ENCODE measurements around the gene SVOP. TPM values are rescaled to one million over a fixed set of nuclear protein-coding genes. Genes with fewer than 3 reads are reported as not detected.
"Not testable (repeated sequence)": the region's sequence is repeated elsewhere in the genome, so short reads cannot be mapped to it uniquely, and the experiment has no call there.

The SVOP gene
- total and polyA plus RNA-seq, 5 experiments from 2014 or later = not detected

DNA sequence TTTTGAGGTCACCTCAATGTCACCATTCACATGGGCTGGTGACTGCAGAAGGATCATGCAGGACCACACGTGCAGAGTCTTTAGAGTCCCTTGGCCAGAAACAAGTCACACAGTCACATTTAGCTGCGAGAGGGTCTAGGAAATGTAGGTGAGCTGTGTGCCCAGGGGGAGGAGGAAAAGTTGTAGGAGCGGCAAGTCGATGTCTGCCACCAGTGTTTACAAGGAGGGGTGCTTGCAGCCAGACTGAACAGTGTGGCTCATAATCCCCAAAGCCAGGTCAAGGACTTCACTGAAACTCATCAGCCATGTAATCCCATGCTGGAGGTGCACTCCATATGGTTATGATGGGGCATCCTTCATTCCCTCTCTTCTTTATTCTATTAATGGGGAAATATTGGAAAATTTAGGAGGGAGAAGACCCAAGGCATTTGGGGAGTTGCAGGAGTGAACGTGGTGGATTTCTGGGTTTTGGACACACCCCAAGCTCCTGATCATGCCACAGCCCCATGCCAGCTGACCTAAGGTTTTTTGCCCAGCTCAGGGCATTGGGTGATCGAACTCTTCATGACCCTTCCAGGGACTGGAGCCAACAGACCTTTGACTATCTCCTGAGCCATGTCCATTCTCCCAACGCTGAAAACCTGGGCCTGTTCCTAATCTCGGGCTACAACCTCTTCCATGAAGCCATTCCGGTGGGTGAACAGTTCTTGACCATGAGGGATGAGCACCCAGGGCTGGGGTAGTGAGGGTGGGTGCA is 133.8 kb downstream of the SVOP start:
- Mint-ChIP-seq H3K4me1 (peaks cover 0 to 4% (median 0%) of the 10 kb centered on the region in 4 donors), H3K27ac (no peak overlapping the region), H3K36me3 (no peaks in the 10 kb centered on the region), H3K9me3 (peaks cover 0 to 14% (median 2%) of the 10 kb centered on the region in 9 donors), H3K27me3 (no peaks in the 10 kb centered on the region), H3K4me3 (no peak overlapping the region)
- ATAC-seq (no peak), DNase-seq (peak in 1 of 10 donors; percentile 6)
- POLR2A ChIA-PET = no interaction called here

- POLR2A ChIA-PET = interaction anchor here (0.9 kb wide), 1 partner anchor 27 kb away, joined by 3 read pairs; the partner anchor contains the start of gene SSH1
- H3K36me3 Mint-ChIP-seq = no peaks in the 10 kb centered on the region
- DNase-seq = peak; percentile 20 to 80 (median 44)
- H3K9me3 Mint-ChIP-seq = no peaks in the 10 kb centered on the region
- H3K27ac Mint-ChIP-seq = no peak overlapping the region
- H3K4me1 Mint-ChIP-seq = peaks cover 0 to 4% (median 0%) of the 10 kb centered on the region in 4 donors
- H3K4me3 Mint-ChIP-seq = no peak overlapping the region
- peaks cover 0 to 5% (median 0%) of the 10 kb centered on the region in 5 donors for H3K27me3 Mint-ChIP-seq
- ATAC-seq = peak; percentile 53 to 72
These were observed 136.5 kb downstream of the SVOP start for GRCh38 chr12:108884116-108885012.

- Mint-ChIP-seq H3K4me3 (no peak overlapping the region), H3K27ac (no peak overlapping the region), H3K27me3 (peaks cover 0 to 8% (median 0%) of the 10 kb centered on the region in 5 donors), H3K4me1 (peaks cover 0 to 4% (median 0%) of the 10 kb centered on the region in 4 donors), H3K9me3 (no peaks in the 10 kb centered on the region), H3K36me3 (no peaks in the 10 kb centered on the region)
- POLR2A ChIA-PET = no interaction called here
- no peak for ATAC-seq
- no peak for DNase-seq
These were observed 138.9 kb downstream of the SVOP start for GRCh38 chr12:108881953-108882352.

DNA sequence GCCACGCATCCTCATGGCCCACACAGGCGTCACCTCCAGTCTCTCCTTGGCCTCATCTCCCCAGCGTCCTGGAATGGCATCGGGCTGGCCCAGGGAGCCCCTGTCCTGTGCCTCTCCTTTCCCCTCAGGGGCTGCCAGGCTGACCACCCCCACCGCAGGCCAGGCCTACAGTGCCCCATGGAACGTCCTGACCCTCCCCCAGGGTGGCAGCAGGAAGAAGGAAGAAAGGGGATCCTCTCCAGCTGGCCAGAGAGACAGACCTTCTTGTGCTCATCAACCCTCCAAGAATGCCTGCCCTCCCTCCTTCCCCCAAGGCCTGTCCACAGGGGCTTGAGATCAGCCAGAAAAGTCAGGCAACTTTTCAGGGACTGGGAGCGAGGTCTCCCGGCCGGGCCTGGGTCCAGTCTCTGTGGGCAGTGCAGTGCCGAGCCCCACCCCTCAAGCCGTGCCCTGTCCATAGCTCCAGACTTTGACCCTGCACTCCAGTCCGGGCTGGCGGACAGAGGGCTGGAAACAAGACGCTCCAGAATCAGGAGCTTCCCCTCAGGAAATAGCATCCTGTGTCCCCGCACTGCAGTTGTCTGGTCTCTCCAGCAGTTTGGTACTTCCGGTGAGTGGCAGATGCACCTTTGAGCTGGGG is 141.1 kb downstream of the SVOP start, which contains the start of gene DAO:
Gene DAO (plus strand): TSS at position 478 of the 640 bp plus-strand sequence. CDS start 4,915 bp downstream, outside the sequence.
- Mint-ChIP-seq H3K36me3 (no peaks in the 10 kb centered on the region), H3K4me1 (peaks cover 0 to 4% (median 0%) of the 10 kb centered on the region in 4 donors), H3K27me3 (peaks cover 0 to 8% (median 0%) of the 10 kb centered on the region in 5 donors), H3K9me3 (no peaks in the 10 kb centered on the region), H3K27ac (no peak within 1 kb of the TSS), H3K4me3 (no peak within 1 kb of the TSS)
- peak in 1 of 10 donors; percentile 45 for DNase-seq
- POLR2A ChIA-PET = no interaction called here
- ATAC-seq = no peak

- ATAC-seq (no peak), DNase-seq (no peak)
- Mint-ChIP-seq H3K4me3 (no peak overlapping the region), H3K27ac (no peak overlapping the region), H3K9me3 (no peaks in the 10 kb centered on the region), H3K4me1 (no peaks in the 10 kb centered on the region), H3K36me3 (no peaks in the 10 kb centered on the region), H3K27me3 (peaks cover 0 to 8% (median 0%) of the 10 kb centered on the region in 5 donors)
- POLR2A ChIA-PET = no interaction called here
These were observed 144.3 kb downstream of the SVOP start for GRCh38 chr12:108876550-108876949.

GRCh38 chr12:108875682-108876361 is 145.0 kb downstream of the SVOP start:
- Mint-ChIP-seq H3K27ac (no peak overlapping the region), H3K9me3 (no peaks in the 10 kb centered on the region), H3K4me3 (no peak overlapping the region), H3K36me3 (no peaks in the 10 kb centered on the region), H3K27me3 (peaks cover 0 to 5% (median 0%) of the 10 kb centered on the region in 5 donors), H3K4me1 (peaks cover 0 to 3% (median 0%) of the 10 kb centered on the region in 4 donors)
- DNase-seq = no peak
- ATAC-seq = no peak
- POLR2A ChIA-PET = no interaction called here

GRCh38 chr12:108875280-108875679 is 145.6 kb downstream of the SVOP start:
- Mint-ChIP-seq H3K4me3 (no peak overlapping the region), H3K9me3 (no peaks in the 10 kb centered on the region), H3K4me1 (peaks cover 0 to 4% (median 0%) of the 10 kb centered on the region in 4 donors), H3K27me3 (peaks cover 0 to 5% (median 0%) of the 10 kb centered on the region in 5 donors), H3K36me3 (no peaks in the 10 kb centered on the region), H3K27ac (peak overlapping the region in 1 of 10 donors; percentile 73)
- no peak for DNase-seq
- POLR2A ChIA-PET = no interaction called here
- ATAC-seq = no peak

DNA sequence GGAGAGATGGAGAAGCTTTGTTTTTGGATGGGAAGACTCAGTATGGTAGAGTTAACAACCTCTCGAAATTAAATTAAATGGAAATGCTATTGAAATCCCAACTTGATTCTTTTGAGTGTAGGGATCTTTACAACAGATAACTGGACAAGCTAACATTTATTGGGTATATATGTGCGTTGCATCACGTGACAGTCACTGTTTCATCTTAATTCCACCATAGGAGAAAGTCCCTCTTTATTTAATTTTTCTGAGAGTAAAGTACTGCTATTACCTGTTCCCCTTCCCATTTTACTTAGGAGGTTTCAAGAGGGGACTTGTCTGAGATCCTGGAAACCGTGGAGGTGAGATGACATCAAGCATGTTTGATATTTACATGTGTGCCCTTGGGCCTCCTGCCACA is 152.1 kb downstream of the SVOP start:
- no peak overlapping the region for H3K4me3 Mint-ChIP-seq
- H3K27ac Mint-ChIP-seq = no peak overlapping the region
- H3K4me1 Mint-ChIP-seq = peaks cover 0 to 4% (median 0%) of the 10 kb centered on the region in 4 donors
- peaks cover 0 to 3% (median 0%) of the 10 kb centered on the region in 5 donors for H3K27me3 Mint-ChIP-seq
- H3K9me3 Mint-ChIP-seq = no peaks in the 10 kb centered on the region
- POLR2A ChIA-PET = interaction anchor here (0.6 to 2.5 kb wide), 2 partner anchors 11 to 15 kb away, joined by 5 to 7 read pairs; partner anchors contain the start of gene SSH1
- ATAC-seq (no peak), DNase-seq (peak in 1 of 10 donors; percentile 28)
- no peaks in the 10 kb centered on the region for H3K36me3 Mint-ChIP-seq

- peaks cover 0 to 13% (median 3%) of the 10 kb centered on the region in 4 donors for H3K4me1 Mint-ChIP-seq
- H3K4me3 Mint-ChIP-seq, H3K27me3 Mint-ChIP-seq, H3K9me3 Mint-ChIP-seq, H3K27ac Mint-ChIP-seq, H3K36me3 Mint-ChIP-seq, ATAC-seq: not testable (repeated sequence)
- POLR2A ChIA-PET = interaction anchor here (2.5 kb wide), 1 partner anchor 8 kb away, joined by 7 read pairs; the partner anchor contains the start of gene SSH1
- peak in 1 of 10 donors; percentile 28 for DNase-seq
These were observed 154.8 kb downstream of the SVOP start for GRCh38 chr12:108866083-108866482.

GRCh38 chr12:108865169-108865568 is 155.7 kb downstream of the SVOP start:
- Mint-ChIP-seq H3K27ac (no peak overlapping the region), H3K4me1 (peaks cover 0 to 19% (median 2%) of the 10 kb centered on the region in 4 donors), H3K36me3 (no peaks in the 10 kb centered on the region), H3K9me3 (no peaks in the 10 kb centered on the region), H3K4me3 (no peak overlapping the region), H3K27me3 (peaks cover 0 to 3% (median 0%) of the 10 kb centered on the region in 5 donors)
- DNase-seq (peak in 1 of 10 donors; percentile 6), ATAC-seq (no peak)
- POLR2A ChIA-PET = no interaction called here

DNA sequence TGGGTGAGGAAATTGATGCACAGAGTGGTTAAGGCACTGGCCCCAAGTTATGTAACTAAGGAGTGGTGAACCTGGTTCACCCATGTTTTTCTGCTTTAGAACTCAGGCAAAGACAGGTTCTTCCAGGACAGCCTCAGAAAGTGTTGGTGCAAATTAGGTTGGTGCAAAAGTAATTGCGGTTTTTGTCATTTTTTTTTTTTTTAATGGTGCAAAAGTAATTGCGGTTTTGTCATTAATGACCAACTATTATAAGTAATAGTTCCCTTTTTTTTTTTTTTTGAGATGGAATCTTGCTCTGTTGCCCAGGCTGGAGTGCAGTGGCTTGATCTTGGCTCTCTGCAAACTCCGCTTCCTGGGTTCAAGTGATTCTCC is 158.3 kb downstream of the SVOP start:
- POLR2A ChIA-PET = no interaction called here
- H3K9me3 Mint-ChIP-seq = no peaks in the 10 kb centered on the region
- H3K27ac Mint-ChIP-seq = no peak overlapping the region
- H3K4me1 Mint-ChIP-seq = peaks cover 6 to 39% (median 19%) of the 10 kb centered on the region in 4 donors
- no peak for DNase-seq
- no peaks in the 10 kb centered on the region for H3K36me3 Mint-ChIP-seq
- no peak for ATAC-seq
- H3K27me3 Mint-ChIP-seq = peaks cover 0 to 3% (median 0%) of the 10 kb centered on the region in 5 donors
- H3K4me3 Mint-ChIP-seq = no peak overlapping the region

Measured in naive thymus-derived CD8-positive, alpha-beta T cell (primary cell).